Measurements from ENCODE around the gene PDX1. TPM values are rescaled to one million over a fixed set of nuclear protein-coding genes. Genes with fewer than 3 reads are reported as not detected.

PDX1 gene
- total RNA-seq, 2 experiments from 2014 or later: not detected

GRCh38 chr13:27952876-27953675 lies 33.3 kb downstream of the PDX1 start:
- TF ChIP-seq CTCF (conservative IDR thresholded peaks at IDR 0.05; ENCODE audit: low read length) (no peak), EZH2phosphoT487 (IDR thresholded peaks at IDR 0.05; ENCODE audit: borderline replicate concordance, low read depth, low read length) (no peak)
- no peaks in the 10 kb centered on the region for H3K79me2 ChIP-seq (ENCODE audit: insufficient read depth, low read depth, low read length)
- no peaks in the 10 kb centered on the region for H3K36me3 ChIP-seq (ENCODE audit: insufficient read depth, low read length)
- no peak for DNase-seq (ENCODE audit: low spot score)
- no peak overlapping the region for H3K4me2 ChIP-seq (ENCODE audit: low read length)
- no peaks in the 10 kb centered on the region for H3K4me1 ChIP-seq (ENCODE audit: insufficient read depth, low read length, poor library complexity, severe bottlenecking)
- H3K9me2 ChIP-seq (ENCODE audit: insufficient read depth, low read length): no peaks in the 10 kb centered on the region
- no peak overlapping the region for H3K27ac ChIP-seq (ENCODE audit: low read depth, low read length, poor library complexity, severe bottlenecking)
- CTCF ChIA-PET (ENCODE audit: unreplicated experiment): no interaction called here
- H2AFZ ChIP-seq (ENCODE audit: low read length): no peak overlapping the region
- no peak overlapping the region for H3K4me3 ChIP-seq (ENCODE audit: low read depth, low read length, poor library complexity, severe bottlenecking)
- intact Hi-C loops (cut with micrococcal nuclease; ENCODE audit: unreplicated experiment): no loop called here
- H3K9me3 ChIP-seq (ENCODE audit: low read length): no peaks in the 10 kb centered on the region
- H4K20me1 ChIP-seq (ENCODE audit: insufficient read depth, low read length): no peaks in the 10 kb centered on the region
- no TSS peak for BruUV-seq (replicated peaks)
- POLR2A ChIA-PET: interaction anchor here (1.5 kb wide), 1 partner anchor 10 kb away, joined by 3 read pairs; no protein-coding TSS in a partner anchor

GRCh38 chr13:27953676-27954405 lies 34.0 kb downstream of the PDX1 start:
- Histone ChIP-seq H3K9me3 (ENCODE audit: low read length) (no peaks in the 10 kb centered on the region), H4K20me1 (ENCODE audit: insufficient read depth, low read length) (no peaks in the 10 kb centered on the region), H3K79me2 (ENCODE audit: insufficient read depth, low read depth, low read length) (no peaks in the 10 kb centered on the region), H2AFZ (ENCODE audit: low read length) (no peak overlapping the region), H3K27ac (ENCODE audit: low read depth, low read length, poor library complexity, severe bottlenecking) (no peak overlapping the region), H3K4me2 (ENCODE audit: low read length) (no peak overlapping the region), H3K9me2 (ENCODE audit: insufficient read depth, low read length) (no peaks in the 10 kb centered on the region), H3K4me3 (ENCODE audit: low read depth, low read length, poor library complexity, severe bottlenecking) (no peak overlapping the region), H3K36me3 (ENCODE audit: insufficient read depth, low read length) (no peaks in the 10 kb centered on the region), H3K4me1 (ENCODE audit: insufficient read depth, low read length, poor library complexity, severe bottlenecking) (no peaks in the 10 kb centered on the region)
- no peak for DNase-seq (ENCODE audit: low spot score)
- BruUV-seq (replicated peaks): no TSS peak
- ChIA-PET POLR2A (interaction anchor here (0.9 to 1.5 kb wide), 2 partner anchors 9 to 25 kb away, joined by 3 read pairs; no protein-coding TSS in a partner anchor), CTCF (ENCODE audit: unreplicated experiment) (no interaction called here)
- intact Hi-C loops (cut with micrococcal nuclease; ENCODE audit: unreplicated experiment): no loop called here
- peak; percentile 53 for TF ChIP-seq CTCF (conservative IDR thresholded peaks at IDR 0.05; ENCODE audit: low read length)
- no peak for TF ChIP-seq EZH2phosphoT487 (IDR thresholded peaks at IDR 0.05; ENCODE audit: borderline replicate concordance, low read depth, low read length)
